HG03575 (cell line): ENCODE results near the gene CISH.

ENCODE experiments used
- ATAC-seq: cut with Tn5 transposase; IDR thresholded peaks from one replicate; pipeline ENCODE4 v1.9.1; 2021; ENCODE audit not compliant: unreplicated experiment, insufficient number of reproducible peaks, low FRiP score; ENCODE audit errors: extremely low read depth

The CISH gene

DNA sequence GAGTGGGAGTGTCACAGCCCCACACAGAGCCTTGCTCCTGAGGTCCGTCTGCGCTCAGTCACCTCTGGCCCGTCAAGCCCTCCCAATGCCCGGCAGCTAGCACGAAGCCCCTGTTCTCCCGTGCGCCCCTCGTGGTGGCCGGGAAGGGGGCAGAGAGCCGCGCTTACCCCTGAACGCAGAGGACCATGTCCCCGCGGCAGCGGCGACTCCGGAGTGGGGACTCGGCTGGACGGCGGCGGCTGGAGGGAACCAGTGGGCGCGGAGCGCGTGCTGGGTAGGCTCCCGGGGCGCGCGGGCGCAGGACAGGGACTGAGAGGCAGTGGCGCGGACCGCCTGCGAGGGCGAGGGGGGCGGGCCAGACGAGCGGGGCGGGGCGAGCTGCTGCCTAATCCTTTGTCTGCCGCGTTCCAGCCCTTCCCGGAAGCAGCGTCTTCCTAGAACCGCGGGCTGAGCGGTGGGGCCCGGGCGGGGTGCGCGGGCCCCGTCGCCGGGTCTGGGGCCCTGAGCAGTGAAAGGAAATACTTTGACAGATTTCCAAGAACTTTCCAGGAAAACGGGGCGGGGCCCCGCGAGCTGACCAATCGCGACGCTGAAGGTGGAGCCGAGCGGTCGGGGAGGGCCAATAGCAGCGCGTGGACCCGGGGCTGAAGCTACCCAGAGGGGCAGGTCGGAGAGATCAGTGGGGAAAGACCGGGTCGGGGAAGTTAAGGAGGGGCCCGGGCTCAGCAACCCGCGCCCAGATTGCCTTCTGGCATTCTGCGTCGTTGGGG lies at the start of gene CISH:
TSS of gene CISH (minus strand) at position 311 of the 770 bp plus-strand sequence. CDS start at position 187, 124 bp downstream.
- no peak for ATAC-seq

GRCh38 chr3:50660386-50660785 lies 48.8 kb upstream of the CISH start:
- ATAC-seq, result no peak

DNA sequence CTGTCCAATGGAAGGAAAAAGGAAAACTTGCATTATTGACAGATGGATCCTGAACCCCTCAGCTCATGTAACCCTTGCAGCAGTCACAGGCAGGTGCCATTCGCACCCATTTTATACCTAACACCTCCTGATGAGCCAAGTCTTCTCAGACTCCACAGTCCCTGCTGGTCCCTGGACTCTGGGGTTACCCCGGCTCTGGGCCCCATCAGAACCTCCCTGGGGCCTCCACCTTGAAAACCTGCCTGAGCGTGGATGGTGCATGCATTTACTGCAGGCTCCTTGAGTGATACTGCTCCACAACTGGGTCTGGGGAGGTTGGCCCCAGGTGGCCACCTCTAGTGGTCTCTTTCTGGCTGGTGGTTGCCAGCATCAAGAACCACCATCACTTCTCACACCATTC lies 47.3 kb upstream of the CISH start:
- ATAC-seq, result no peak

- ATAC-seq, result no peak
Observed at GRCh38 chr3:50658416-50658815, 46.8 kb upstream of the CISH start.

DNA sequence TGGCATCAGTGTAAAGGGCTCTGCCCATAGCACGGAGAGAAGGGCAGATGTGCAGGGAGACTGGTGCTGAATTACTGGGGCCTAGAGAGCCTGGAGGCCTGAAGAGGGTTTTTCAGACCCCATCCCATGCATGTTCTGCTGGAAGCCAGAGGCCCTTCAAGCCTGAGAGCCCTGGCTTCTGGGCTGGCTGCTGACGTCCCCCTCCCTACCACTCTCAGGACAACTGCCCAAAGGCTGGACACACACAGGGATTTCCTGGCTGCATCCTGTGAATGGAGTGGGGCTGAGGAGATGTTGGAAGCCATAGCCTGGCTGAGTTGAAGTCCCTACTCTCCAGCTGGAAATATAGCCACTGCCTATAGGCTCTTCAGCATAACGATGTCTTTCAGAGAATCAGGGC lies 46.2 kb upstream of the CISH start:
- ATAC-seq, result no peak

GRCh38 chr3:50657407-50657806 lies 45.8 kb upstream of the CISH start:
- no peak for ATAC-seq

DNA sequence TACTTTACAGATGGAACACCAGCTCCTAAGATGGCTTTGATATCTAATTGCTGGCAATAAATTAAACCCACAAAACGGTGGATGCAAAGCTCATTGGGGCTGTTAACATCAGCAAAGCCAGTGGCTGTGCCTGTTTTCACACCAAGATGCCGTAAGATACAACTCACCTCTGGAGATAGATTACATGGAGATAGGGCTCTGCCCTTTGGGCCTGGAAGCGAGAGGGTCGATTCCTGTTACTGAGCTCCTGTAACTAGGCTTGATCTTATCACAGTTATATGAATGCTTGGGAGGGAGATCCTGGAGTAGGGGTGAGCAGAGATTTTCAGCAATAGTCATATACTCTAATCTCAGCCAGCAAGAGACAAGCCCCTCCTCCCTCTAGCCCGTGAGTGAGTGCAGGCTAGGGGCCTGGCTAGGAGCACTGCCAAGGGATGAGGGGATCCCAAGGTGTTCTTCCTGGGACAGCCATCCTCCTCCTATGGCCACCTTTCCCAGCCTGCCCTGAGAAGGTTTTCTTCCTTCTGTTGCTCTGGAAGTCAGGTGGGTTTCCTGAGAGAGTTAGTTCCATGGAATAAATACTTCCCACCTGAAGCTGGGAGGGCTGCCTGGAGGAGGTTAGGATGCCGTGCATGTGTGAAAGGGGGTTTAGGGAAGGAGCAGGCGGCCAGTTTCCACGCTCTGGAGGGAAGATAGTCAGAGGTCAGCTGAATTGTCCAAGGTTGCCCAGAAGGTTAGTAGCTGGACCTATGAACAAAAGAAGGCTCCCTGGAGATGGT lies 45.0 kb upstream of the CISH start:
- ATAC-seq, result no peak

DNA sequence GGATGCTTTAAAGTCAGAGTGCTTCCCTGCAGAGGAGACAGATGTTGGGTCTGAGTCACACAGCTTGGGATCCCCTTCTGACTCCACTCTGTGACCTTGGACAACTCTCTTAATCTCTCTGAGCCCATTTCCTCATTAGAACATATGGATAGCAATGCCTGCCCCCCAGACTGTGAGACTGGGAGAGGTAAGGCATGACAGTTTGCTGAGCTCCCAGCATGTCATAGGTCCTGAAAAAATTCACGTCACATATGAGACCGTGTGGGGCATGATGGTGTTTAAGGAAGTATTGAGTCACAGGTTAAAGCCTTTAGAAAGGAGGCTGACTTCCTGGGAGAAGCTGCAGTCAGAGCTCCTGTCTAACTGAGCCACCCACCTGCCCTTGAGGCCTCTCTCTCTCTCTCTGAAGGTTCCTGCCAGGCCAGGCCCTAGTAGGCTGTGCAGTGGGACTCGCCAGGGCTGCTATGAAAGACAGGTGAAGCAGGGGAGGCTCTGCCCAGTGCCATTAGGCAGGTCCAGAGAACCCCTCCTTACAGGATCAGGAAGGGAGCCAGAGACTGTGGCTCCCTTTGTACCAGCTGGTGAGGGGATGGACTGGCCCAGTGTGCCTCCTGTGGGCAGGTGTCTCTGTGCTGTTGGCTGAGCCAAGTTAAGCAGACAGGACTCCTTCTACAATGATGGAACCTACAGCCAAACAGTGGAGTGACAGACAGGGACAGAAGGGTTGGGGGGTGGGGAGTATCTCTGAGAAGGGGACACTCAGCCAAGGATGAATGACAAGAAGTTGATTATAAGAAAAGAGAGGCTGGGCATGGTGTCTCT lies 43.6 kb upstream of the CISH start:
- no peak for ATAC-seq

DNA sequence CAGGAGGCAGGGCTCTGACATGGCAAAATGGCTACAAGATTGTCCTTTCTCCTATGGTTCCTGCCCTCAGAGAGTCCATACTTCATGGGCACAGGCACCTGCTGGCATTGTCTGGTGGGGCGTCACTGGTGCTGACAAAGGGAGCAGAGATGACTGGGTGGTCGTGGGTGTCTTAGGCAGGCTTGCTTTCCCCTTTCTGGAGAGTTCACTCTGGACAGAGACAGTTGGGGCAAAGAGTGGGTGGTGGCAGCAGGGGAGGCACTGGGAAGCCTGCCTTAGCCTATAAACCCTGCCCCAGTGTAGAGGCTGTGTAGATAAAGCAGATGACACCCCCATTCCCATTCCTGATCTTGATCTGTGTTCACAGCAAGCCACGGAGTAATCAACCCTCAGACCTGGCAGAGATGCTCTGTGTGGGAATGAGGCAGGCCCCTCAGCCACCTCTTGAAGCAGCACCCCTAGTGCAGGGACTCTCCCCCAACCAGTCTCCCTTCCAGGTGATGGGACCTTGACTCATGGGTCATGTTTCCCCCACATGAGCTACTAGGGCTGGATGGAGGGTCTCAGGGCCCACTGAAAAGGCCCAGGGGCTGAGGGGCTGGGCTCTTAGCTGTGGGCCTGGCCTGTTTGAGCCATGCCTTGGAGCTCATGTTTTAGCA lies 42.5 kb upstream of the CISH start:
- ATAC-seq, result no peak

DNA sequence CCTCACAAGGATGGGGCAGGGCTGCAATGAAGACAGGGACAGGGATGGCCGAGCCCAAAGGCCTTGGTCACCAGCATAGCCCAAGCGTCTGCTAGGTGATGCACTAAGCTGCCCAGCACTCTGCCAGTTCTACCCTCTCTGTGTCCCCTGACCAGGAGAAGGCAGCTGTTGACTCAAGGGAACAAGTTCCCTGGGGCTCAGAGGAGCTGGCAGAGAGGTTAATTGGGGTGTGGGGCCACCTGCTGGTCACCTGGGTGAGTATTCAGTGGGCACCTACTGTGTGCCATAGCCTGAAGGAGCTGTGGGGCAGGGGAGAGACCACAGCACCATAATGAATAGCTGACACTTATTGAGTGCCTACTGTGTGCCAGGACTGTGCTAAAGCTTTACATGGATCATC lies 41.1 kb upstream of the CISH start:
- ATAC-seq, result no peak

DNA sequence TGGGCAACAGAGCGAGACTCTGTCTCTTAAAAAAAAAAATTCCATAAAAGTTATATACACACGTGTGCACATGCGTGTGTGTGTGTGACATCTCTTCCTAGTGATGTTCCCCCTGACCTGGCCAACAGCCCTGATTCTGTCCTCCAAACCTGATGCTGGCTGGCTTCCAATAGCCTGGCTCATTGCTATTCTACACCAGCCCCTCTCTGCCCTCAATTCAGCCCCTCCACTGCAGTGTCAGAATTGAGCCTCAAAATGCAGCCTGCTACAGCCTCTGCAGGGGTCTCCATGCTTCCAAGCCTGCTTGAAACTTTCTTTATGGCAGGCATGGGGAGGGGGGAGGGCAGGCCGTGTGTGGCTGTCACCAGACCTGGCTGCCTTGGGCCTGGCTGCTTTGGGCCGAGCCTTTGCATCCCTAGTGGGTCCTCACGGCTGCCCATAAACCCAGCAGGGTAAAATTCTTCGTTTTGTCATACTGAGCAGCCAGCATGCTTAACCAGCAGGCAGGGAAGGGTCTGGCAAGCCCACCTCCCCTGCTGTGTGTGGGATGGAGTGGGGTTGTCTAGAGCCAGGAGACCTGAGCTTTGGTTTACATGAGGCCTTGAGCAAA lies 40.5 kb upstream of the CISH start:
- no peak for ATAC-seq

DNA sequence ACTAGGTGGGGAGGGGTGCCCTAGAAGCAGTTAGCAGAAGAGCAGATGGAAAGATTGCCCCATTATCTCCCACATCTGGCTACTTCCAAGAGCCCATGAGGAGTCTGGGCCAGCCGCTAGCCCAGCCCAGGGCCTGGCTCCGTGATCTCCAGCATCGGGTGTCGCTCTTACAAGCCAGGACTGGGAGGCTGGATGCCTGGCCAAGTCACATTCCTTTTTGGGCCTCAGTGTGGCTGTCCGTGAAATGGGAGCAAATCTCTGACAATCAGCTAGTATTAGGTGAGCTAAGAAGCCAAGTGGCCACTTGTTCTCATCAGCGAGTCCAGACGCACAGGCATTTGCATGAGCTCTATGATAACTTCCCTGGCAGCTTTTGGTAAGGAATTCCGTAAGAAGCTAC lies 39.9 kb upstream of the CISH start:
- no peak for ATAC-seq

GRCh38 chr3:50650018-50650417 lies 38.4 kb upstream of the CISH start:
- ATAC-seq, result no peak

GRCh38 chr3:50649451-50649931 lies 37.9 kb upstream of the CISH start:
- ATAC-seq, result no peak

DNA sequence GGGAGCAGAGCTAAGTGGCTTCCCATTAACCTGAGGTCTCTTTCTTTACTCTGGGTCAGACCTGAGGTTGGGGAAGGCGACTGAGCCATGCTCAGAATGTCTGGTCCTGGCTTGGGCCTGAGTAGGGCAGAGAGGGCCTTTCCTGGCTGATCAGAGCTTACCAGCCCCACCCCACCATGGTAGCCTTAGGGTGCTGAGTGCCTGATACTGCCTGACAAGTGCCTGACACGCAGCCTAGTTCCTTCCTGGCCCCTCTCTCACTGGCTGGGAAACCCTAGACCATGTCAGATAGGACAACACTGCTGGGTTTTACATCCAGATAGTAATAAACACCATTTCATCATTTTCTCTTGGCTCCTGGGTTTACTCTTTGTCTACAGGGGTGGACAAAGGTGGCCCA lies 37.4 kb upstream of the CISH start:
- no peak for ATAC-seq

- ATAC-seq, result no peak
Observed at GRCh38 chr3:50648313-50648712, 36.7 kb upstream of the CISH start.

DNA sequence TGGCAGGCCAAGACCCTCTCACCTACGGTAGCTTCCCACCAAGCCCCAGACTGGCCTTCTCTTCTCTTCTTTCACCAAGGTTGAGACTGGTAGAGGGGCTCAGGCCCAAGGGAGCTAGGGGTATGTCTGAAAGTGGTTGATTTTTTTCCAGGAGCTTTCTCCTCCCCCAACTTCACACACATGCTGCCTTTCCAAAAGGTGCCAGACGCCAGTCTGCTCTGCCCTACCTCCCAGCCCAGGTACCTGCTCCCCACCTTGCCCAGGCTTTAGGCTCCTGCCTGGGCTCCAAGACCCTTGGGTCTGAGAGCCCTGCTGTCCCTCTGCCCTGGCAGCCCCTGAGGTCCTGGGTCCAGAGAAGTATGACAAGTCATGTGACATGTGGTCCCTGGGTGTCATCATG lies 33.8 kb upstream of the CISH start:
- no peak for ATAC-seq

GRCh38 chr3:50644561-50644960 lies 33.0 kb upstream of the CISH start:
- ATAC-seq, result no peak

DNA sequence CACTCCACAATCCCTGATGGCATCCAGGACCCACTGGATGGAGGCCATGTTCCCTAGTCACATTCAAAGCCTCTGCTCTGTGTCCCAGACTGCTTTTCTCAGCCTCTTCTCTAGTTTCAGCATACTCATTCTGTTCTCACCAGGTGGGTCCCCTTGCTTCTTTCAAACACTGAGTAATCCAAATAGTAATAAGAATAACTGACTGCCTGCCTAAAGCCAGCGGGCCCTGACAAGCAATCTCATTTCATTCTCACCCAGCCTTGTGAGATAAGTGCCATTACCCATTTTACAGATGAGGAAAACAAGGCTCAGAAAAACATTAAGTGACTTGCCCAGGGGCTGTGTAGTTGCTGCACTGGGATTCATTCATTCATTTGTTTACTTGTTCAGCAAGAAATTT lies 30.8 kb upstream of the CISH start:
- no peak for ATAC-seq
